ENCODE results near the gene ARL5C.
"Not testable (repeated sequence)": the region's sequence is repeated elsewhere in the genome, so short reads cannot be mapped to it uniquely, and the experiment has no call there.

ARL5C gene

GRCh38 chr17:39173526-39174274 is 7.7 kb upstream of the ARL5C start:
- DNase-seq (ENCODE audit: insufficient read length): no peak
- TF ChIP-seq POLR2A (IDR thresholded peaks at IDR 0.05; ENCODE audit: low read depth, low read length) (no peak), TAF1 (IDR thresholded peaks at IDR 0.05; ENCODE audit: borderline replicate concordance, low read depth, low read length) (no peak), POLR2AphosphoS5 (IDR thresholded peaks at IDR 0.05; ENCODE audit: low read depth, low read length) (no peak)
- no peak for FAIRE-seq

- no peak for DNase-seq (ENCODE audit: insufficient read length)
- FAIRE-seq: no peak
- TF ChIP-seq POLR2A (IDR thresholded peaks at IDR 0.05; ENCODE audit: low read depth, low read length) (no peak), POLR2AphosphoS5 (IDR thresholded peaks at IDR 0.05; ENCODE audit: low read depth, low read length) (no peak), TAF1 (IDR thresholded peaks at IDR 0.05; ENCODE audit: borderline replicate concordance, low read depth, low read length) (no peak)
Observed at GRCh38 chr17:39173080-39173479, 7.1 kb upstream of the ARL5C start.

- FAIRE-seq: no peak
- TF ChIP-seq POLR2A (IDR thresholded peaks at IDR 0.05; ENCODE audit: low read depth, low read length) (no peak), TAF1 (IDR thresholded peaks at IDR 0.05; ENCODE audit: borderline replicate concordance, low read depth, low read length) (no peak), POLR2AphosphoS5 (IDR thresholded peaks at IDR 0.05; ENCODE audit: low read depth, low read length) (no peak)
- DNase-seq (ENCODE audit: insufficient read length): no peak
Observed at GRCh38 chr17:39171933-39172332, 6.0 kb upstream of the ARL5C start.

- DNase-seq (ENCODE audit: insufficient read length) (no peak), FAIRE-seq (no peak)
- TF ChIP-seq TAF1 (IDR thresholded peaks at IDR 0.05; ENCODE audit: borderline replicate concordance, low read depth, low read length) (no peak), POLR2A (IDR thresholded peaks at IDR 0.05; ENCODE audit: low read depth, low read length) (no peak), POLR2AphosphoS5 (IDR thresholded peaks at IDR 0.05; ENCODE audit: low read depth, low read length) (no peak)
Observed at GRCh38 chr17:39170558-39170957, 4.6 kb upstream of the ARL5C start.

- no peak for FAIRE-seq
- no peak for DNase-seq (ENCODE audit: insufficient read length)
- no peak for TF ChIP-seq POLR2AphosphoS5 (IDR thresholded peaks at IDR 0.05; ENCODE audit: low read depth, low read length)
- TF ChIP-seq POLR2A (IDR thresholded peaks at IDR 0.05; ENCODE audit: low read depth, low read length): no peak
- TF ChIP-seq TAF1 (IDR thresholded peaks at IDR 0.05; ENCODE audit: borderline replicate concordance, low read depth, low read length): no peak
Observed at GRCh38 chr17:39170109-39170508, 4.1 kb upstream of the ARL5C start.

- DNase-seq (ENCODE audit: insufficient read length) (no peak), FAIRE-seq (no peak)
- TF ChIP-seq POLR2AphosphoS5 (IDR thresholded peaks at IDR 0.05; ENCODE audit: low read depth, low read length) (no peak), TAF1 (IDR thresholded peaks at IDR 0.05; ENCODE audit: borderline replicate concordance, low read depth, low read length) (no peak), POLR2A (IDR thresholded peaks at IDR 0.05; ENCODE audit: low read depth, low read length) (no peak)
Observed at GRCh38 chr17:39169518-39169917, 3.6 kb upstream of the ARL5C start.

- no peak for FAIRE-seq
- DNase-seq (ENCODE audit: insufficient read length): no peak
- TF ChIP-seq POLR2AphosphoS5 (IDR thresholded peaks at IDR 0.05; ENCODE audit: low read depth, low read length) (no peak), TAF1 (IDR thresholded peaks at IDR 0.05; ENCODE audit: borderline replicate concordance, low read depth, low read length) (no peak), POLR2A (IDR thresholded peaks at IDR 0.05; ENCODE audit: low read depth, low read length) (no peak)
Observed at GRCh38 chr17:39169101-39169500, 3.1 kb upstream of the ARL5C start.

- FAIRE-seq; DNase-seq (ENCODE audit: insufficient read length): not testable (repeated sequence)
Observed at GRCh38 chr17:39168503-39168902, 2.5 kb upstream of the ARL5C start.

- no peak for TF ChIP-seq POLR2A (IDR thresholded peaks at IDR 0.05; ENCODE audit: low read depth, low read length)
- no peak for TF ChIP-seq POLR2AphosphoS5 (IDR thresholded peaks at IDR 0.05; ENCODE audit: low read depth, low read length)
- TF ChIP-seq TAF1 (IDR thresholded peaks at IDR 0.05; ENCODE audit: borderline replicate concordance, low read depth, low read length): no peak
- FAIRE-seq (no peak), DNase-seq (ENCODE audit: insufficient read length) (no peak)
Observed at GRCh38 chr17:39167476-39167875, 1.5 kb upstream of the ARL5C start.

- no peak for FAIRE-seq
- TF ChIP-seq POLR2AphosphoS5 (IDR thresholded peaks at IDR 0.05; ENCODE audit: low read depth, low read length) (no peak), TAF1 (IDR thresholded peaks at IDR 0.05; ENCODE audit: borderline replicate concordance, low read depth, low read length) (no peak), POLR2A (IDR thresholded peaks at IDR 0.05; ENCODE audit: low read depth, low read length) (no peak)
- no peak for DNase-seq (ENCODE audit: insufficient read length)
Observed at GRCh38 chr17:39166437-39167335, 725 bp upstream of the ARL5C start.

- no peak for FAIRE-seq
- DNase-seq (ENCODE audit: insufficient read length): no peak
- TF ChIP-seq TAF1 (IDR thresholded peaks at IDR 0.05; ENCODE audit: borderline replicate concordance, low read depth, low read length) (no peak), POLR2A (IDR thresholded peaks at IDR 0.05; ENCODE audit: low read depth, low read length) (no peak), POLR2AphosphoS5 (IDR thresholded peaks at IDR 0.05; ENCODE audit: low read depth, low read length) (no peak)
Observed at GRCh38 chr17:39165178-39165840, 652 bp downstream of the ARL5C start.

All from GM12892 (cell line).